ENCODE results near the gene TRAF4.
"Not testable (repeated sequence)": the region's sequence is repeated elsewhere in the genome, so short reads cannot be mapped to it uniquely, and the experiment has no call there.

TRAF4 gene

DNA sequence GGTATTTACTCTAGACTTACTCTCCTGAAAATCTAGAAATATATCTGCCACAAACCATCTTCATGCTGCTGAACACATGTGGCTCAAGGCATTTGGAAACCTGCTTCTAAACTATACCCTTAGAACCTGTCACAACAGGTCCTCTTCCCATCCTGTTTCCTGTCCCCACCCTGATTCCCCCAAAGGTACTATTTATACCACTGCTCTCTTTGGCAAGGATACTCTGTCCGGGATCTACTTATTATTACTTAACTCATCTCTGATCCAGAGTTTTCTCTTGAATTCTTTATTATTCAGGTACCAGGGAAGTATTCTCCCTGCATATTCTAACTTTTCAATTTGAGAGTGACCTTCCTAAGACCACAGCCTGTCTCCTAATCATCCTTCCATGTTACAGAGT lies 33.4 kb downstream of the TRAF4 start:
- no peak overlapping the region for H3K27ac ChIP-seq (ENCODE audit: low read length)
- H3K4me1 ChIP-seq (ENCODE audit: insufficient read depth, low read length), result peaks cover 2% of the 10 kb centered on the region; the same call in 1 of the 2 replicates
- H3K9me3 ChIP-seq (ENCODE audit: insufficient read depth, low read length, severe bottlenecking), result no peaks in the 10 kb centered on the region
- peaks cover 56% of the 10 kb centered on the region for H3K79me2 ChIP-seq (ENCODE audit: insufficient read depth, low read length)
- peaks cover 2% of the 10 kb centered on the region; the same call in 1 of the 2 replicates for H4K20me1 ChIP-seq (ENCODE audit: insufficient read depth, low read length)
- H3K27me3 ChIP-seq (ENCODE audit: insufficient read depth, low read length, poor library complexity), result no peaks in the 10 kb centered on the region
- H3K9ac ChIP-seq (ENCODE audit: low read depth, low read length), result no peak overlapping the region
- DNase-seq (no peak), ATAC-seq (ENCODE audit: insufficient read depth, low read depth) (no peak)
- no peak overlapping the region for H3K4me2 ChIP-seq (ENCODE audit: insufficient read depth, low read length)
- peaks cover 6% of the 10 kb centered on the region; the same call in 1 of the 2 replicates for H3K36me3 ChIP-seq (ENCODE audit: insufficient read depth, low read length)
- TF ChIP-seq EZH2 (IDR thresholded peaks at IDR 0.05; ENCODE audit: borderline replicate concordance, low read depth, low read length, severe bottlenecking), result no peak
- TF ChIP-seq, protein P1, sequence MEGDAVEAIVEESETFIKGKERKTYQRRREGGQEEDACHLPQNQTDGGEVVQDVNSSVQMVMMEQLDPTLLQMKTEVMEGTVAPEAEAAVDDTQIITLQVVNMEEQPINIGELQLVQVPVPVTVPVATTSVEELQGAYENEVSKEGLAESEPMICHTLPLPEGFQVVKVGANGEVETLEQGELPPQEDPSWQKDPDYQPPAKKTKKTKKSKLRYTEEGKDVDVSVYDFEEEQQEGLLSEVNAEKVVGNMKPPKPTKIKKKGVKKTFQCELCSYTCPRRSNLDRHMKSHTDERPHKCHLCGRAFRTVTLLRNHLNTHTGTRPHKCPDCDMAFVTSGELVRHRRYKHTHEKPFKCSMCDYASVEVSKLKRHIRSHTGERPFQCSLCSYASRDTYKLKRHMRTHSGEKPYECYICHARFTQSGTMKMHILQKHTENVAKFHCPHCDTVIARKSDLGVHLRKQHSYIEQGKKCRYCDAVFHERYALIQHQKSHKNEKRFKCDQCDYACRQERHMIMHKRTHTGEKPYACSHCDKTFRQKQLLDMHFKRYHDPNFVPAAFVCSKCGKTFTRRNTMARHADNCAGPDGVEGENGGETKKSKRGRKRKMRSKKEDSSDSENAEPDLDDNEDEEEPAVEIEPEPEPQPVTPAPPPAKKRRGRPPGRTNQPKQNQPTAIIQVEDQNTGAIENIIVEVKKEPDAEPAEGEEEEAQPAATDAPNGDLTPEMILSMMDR (IDR thresholded peaks at IDR 0.05; ENCODE audit: borderline replicate concordance, extremely low read depth, low read length, poor library complexity, severe bottlenecking), result no peak
- H3K4me3 ChIP-seq (ENCODE audit: low read depth in 1 of 2, low read length in 2 of 2), result no peak overlapping the region
- no peak overlapping the region for H2AFZ ChIP-seq (ENCODE audit: low read depth, low read length)

- not testable (repeated sequence) for ATAC-seq (ENCODE audit: insufficient read depth, low read depth); H3K27me3 ChIP-seq (ENCODE audit: insufficient read depth, low read length, poor library complexity); DNase-seq; H3K4me2 ChIP-seq (ENCODE audit: insufficient read depth, low read length); H3K4me3 ChIP-seq (ENCODE audit: low read depth in 1 of 2, low read length in 2 of 2); H3K4me1 ChIP-seq (ENCODE audit: insufficient read depth, low read length); H2AFZ ChIP-seq (ENCODE audit: low read depth, low read length); H3K9me3 ChIP-seq (ENCODE audit: insufficient read depth, low read length, severe bottlenecking); H4K20me1 ChIP-seq (ENCODE audit: insufficient read depth, low read length); H3K9ac ChIP-seq (ENCODE audit: low read depth, low read length); H3K27ac ChIP-seq (ENCODE audit: low read length); H3K36me3 ChIP-seq (ENCODE audit: insufficient read depth, low read length)
- H3K79me2 ChIP-seq (ENCODE audit: insufficient read depth, low read length), result peaks cover 63% of the 10 kb centered on the region
These were observed 35.8 kb downstream of the TRAF4 start for GRCh38 chr17:28779601-28780000.

DNA sequence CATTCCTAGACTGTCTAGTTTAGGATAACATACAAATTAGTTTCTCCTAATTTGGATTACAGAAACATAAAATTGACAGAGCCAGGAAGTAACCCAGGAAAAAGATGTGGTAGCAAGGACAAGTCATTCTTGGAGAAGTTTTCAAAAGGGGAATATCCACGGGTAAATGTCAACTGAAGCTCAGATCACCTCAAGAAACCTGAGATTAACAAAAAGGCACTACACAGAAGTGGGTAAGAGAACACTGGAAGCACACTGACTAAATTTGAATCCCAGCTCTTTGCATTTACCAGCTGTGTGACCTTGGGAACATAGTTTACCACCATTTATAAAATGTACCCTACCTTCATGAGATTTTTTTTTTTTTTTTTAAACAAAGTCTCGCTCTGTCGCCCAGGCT lies 39.4 kb downstream of the TRAF4 start:
- H4K20me1 ChIP-seq (ENCODE audit: insufficient read depth, low read length), result peaks cover 3% of the 10 kb centered on the region; the same call in 1 of the 2 replicates
- H3K27ac ChIP-seq (ENCODE audit: low read length), result no peak overlapping the region
- H3K9ac ChIP-seq (ENCODE audit: low read depth, low read length), result no peak overlapping the region
- H3K79me2 ChIP-seq (ENCODE audit: insufficient read depth, low read length), result peaks cover 51% of the 10 kb centered on the region
- no peak overlapping the region for H2AFZ ChIP-seq (ENCODE audit: low read depth, low read length)
- ATAC-seq (ENCODE audit: insufficient read depth, low read depth), result no peak
- peaks cover 6% of the 10 kb centered on the region; the same call in 1 of the 2 replicates for H3K36me3 ChIP-seq (ENCODE audit: insufficient read depth, low read length)
- H3K4me1 ChIP-seq (ENCODE audit: insufficient read depth, low read length), result no peaks in the 10 kb centered on the region
- no peaks in the 10 kb centered on the region for H3K27me3 ChIP-seq (ENCODE audit: insufficient read depth, low read length, poor library complexity)
- no peak overlapping the region for H3K4me3 ChIP-seq (ENCODE audit: low read depth in 1 of 2, low read length in 2 of 2)
- DNase-seq, result no peak
- H3K9me3 ChIP-seq (ENCODE audit: insufficient read depth, low read length, severe bottlenecking), result no peaks in the 10 kb centered on the region
- TF ChIP-seq, protein P1 (IDR thresholded peaks at IDR 0.05; ENCODE audit: borderline replicate concordance, extremely low read depth, low read length, poor library complexity, severe bottlenecking), result no peak
- TF ChIP-seq EZH2 (IDR thresholded peaks at IDR 0.05; ENCODE audit: borderline replicate concordance, low read depth, low read length, severe bottlenecking), result no peak
- H3K4me2 ChIP-seq (ENCODE audit: insufficient read depth, low read length), result no peak overlapping the region

DNA sequence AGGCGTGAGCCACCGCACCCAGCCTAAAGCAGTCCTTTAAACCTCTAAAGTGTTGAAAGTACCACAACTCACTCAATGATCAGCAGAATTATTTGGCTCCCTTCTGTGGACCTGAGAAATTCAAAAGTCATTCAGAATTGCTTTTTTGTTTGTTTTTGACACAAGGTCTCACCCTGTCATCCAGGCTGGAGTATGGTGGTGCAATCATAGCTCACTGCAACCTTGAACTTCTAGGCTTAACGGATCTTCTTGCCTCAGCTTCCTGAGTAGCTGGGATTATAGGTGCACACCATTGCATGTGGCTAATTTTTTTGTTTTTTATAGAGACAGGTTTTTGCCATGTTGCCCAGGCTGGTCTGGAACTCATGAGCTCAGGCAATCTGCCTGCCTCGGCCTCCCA lies 44.3 kb downstream of the TRAF4 start:
- H3K4me3 ChIP-seq (ENCODE audit: low read depth in 1 of 2, low read length in 2 of 2), result no peak overlapping the region
- H3K9me3 ChIP-seq (ENCODE audit: insufficient read depth, low read length, severe bottlenecking), result no peaks in the 10 kb centered on the region
- H3K4me1 ChIP-seq (ENCODE audit: insufficient read depth, low read length), result no peaks in the 10 kb centered on the region
- DNase-seq (no peak), ATAC-seq (ENCODE audit: insufficient read depth, low read depth) (no peak)
- no peak overlapping the region for H2AFZ ChIP-seq (ENCODE audit: low read depth, low read length)
- no peak overlapping the region for H3K9ac ChIP-seq (ENCODE audit: low read depth, low read length)
- H3K4me2 ChIP-seq (ENCODE audit: insufficient read depth, low read length), result no peak overlapping the region
- TF ChIP-seq, protein P1 (IDR thresholded peaks at IDR 0.05; ENCODE audit: borderline replicate concordance, extremely low read depth, low read length, poor library complexity, severe bottlenecking), result no peak
- no peak for TF ChIP-seq EZH2 (IDR thresholded peaks at IDR 0.05; ENCODE audit: borderline replicate concordance, low read depth, low read length, severe bottlenecking)
- no peaks in the 10 kb centered on the region for H3K36me3 ChIP-seq (ENCODE audit: insufficient read depth, low read length)
- peaks cover 36% of the 10 kb centered on the region for H3K79me2 ChIP-seq (ENCODE audit: insufficient read depth, low read length)
- H4K20me1 ChIP-seq (ENCODE audit: insufficient read depth, low read length), result peaks cover 7% of the 10 kb centered on the region; the same call in 1 of the 2 replicates
- H3K27me3 ChIP-seq (ENCODE audit: insufficient read depth, low read length, poor library complexity), result no peaks in the 10 kb centered on the region
- no peak overlapping the region for H3K27ac ChIP-seq (ENCODE audit: low read length)

Data from DND-41 (cell line).